Astrocyte (in vitro differentiated cells and primary cell): ENCODE results near the gene USPL1.

Experiments
- CTCF ChIP-seq: IDR thresholded peaks from 2 replicates; pipeline ENCODE4 v1.5.1; 2011; ENCODE audit warnings: low read depth, mild to moderate bottlenecking, inconsistent platforms, low read length, moderate library complexity; ENCODE audit not compliant: insufficient read depth
- EZH2 ChIP-seq: IDR thresholded peaks from 2 replicates; pipeline ENCODE4 v1.6.1; 2012; ENCODE audit warnings: mild to moderate bottlenecking, low read length, inconsistent platforms; ENCODE audit not compliant: insufficient read depth

- TF ChIP-seq CTCF (no peak), EZH2 (no peak)
These were observed 47.7 kb upstream of the USPL1 start for GRCh38 chr13:30569901-30570576.
